NCI-H1930 (cell line): ENCODE measurements around the gene ADAM20.
"Not testable (repeated sequence)": the region's sequence is repeated elsewhere in the genome, so short reads cannot be mapped to it uniquely, and the experiment has no call there.

Experiments
- DNase-seq, 2 experiments: peaks; one replicate each; lab custom pipeline; 2025; lab: John Stamatoyannopoulos, UW

Gene ADAM20

DNA sequence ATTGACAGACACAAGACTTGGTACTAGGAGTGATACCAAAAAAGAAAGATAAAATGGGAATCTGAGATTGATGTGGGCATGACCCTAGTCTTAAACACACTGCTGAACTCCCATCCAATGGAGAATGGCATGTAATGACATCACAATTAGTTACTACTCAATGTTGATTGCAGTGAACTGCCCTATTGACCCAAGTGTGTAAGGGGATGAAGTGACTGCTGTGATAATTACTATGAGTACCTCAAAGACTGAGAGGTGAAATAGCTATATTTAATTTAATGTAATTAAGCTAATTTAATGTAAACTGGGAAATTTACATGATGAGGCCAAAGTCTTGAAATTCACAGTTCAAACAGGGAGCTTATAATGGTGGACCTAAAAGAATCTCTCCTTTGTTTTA lies at the start of gene ADAM20:
Gene ADAM20 (minus strand): TSS at position 101 of the 400 bp plus-strand sequence. CDS start 10,247 bp downstream, outside the sequence.
- no peak for DNase-seq

DNA sequence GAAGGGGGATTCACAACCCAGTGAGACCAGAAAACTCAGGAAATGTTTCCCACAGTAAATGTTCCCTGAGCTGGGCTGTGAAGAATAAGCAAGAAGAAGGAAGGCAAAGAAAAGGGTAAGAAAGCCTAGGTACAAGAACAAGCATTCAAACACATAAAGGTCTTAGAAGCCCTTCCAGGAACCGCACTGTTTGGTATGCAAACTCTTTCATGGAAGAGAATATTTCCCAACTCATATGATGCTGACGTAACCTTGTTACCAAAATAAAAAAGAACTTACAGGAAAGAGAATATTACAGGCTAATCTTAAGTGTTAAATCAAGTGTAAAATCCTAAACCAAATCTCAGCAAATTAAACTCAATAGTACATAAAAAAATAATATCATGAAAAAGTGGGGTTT lies 42.1 kb upstream of the ADAM20 start:
- no peak for DNase-seq

DNA sequence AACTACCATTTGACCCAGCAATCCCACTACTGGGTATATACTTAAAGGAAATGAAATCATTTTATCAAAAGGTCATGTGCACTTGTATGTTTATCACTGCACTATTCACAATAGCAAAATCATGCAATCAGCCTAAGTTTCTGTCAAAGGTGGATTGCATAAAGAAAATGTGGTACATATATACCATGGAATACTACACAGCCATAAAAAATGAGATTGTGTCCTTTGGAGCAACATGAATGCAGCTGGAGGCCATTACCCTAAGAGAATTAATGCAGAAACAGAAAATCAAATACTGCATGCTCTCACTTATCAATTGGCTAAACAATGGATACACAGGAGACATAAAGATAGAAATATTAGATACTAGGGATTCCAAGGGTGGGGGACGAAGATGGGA lies 38.2 kb upstream of the ADAM20 start:
- DNase-seq = no peak

DNA sequence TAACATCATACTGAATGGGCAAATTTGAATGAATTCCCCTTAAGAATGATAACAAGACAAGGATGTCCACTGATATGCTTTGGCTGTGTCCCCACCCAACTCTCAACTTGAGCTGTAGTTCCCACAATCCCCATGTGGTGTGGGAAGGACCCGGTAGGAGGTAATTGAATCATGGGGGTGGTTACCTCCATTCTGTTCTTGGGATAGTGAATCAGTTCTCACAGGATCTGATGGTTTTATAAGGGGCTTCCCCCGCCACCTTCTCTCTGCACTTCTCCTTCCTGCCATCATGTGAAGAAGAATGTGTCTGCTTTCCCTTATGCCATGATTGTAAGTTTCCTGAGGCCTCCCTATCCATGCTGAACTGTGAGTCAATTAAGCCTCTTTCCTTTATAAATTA lies 36.3 kb upstream of the ADAM20 start:
- DNase-seq = no peak

DNA sequence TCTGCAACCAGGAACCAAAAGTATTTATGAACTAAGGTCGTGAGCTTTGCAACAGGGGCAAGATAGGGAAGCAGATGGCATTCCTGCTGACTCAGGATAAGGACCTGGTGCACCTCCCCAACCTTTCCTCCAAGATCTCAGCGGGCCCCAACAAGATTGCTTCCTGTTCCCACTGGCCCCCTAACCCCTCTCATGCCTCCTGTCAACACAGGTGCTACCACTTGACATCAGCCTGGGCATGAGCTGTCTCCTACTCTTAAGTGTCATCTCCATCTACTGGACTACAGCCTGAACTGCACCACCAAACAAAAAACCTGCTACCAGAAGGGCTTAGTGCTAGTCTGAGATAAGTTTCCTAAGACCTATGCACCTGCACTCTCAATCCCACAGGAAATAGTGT lies 33.0 kb upstream of the ADAM20 start:
- DNase-seq = no peak

DNA sequence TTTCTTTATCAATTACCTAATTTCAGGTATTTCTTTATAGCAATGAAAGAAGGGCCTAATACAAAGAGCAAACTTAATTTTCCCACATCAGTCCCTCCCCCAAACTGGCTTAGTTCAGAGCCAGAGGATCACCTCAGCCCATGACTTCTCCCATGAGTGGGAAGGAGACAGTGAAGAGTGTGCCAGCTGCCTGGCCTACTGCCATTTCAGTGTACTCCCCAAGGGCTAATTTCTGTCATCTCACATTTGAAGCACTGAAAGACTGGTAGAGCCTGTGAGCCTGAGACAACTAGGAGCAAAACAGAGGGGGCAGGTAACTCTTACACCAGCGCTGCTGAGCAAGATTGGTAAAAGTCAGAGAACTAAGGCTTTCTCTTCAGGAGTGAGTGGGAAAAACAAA lies 29.1 kb upstream of the ADAM20 start:
- no peak for DNase-seq

DNA sequence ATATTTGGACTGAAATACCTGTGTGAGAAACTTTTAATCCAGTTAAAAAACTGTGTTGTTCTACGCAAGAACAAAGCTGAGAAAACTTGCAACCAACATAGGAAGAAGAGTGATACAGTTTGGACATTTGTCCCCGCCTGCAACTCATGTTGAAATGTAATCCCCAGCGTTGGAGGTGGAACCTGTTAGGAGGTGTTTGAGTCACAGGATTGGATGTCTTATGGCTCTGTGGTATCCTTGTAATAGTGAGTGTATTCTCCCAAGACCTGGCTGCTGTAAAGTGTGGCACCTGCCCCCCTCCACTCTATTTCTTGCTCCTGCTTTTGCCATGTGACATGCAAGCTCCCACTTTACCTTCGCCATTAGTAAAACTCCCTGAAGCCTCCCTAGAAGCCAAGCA lies 28.6 kb upstream of the ADAM20 start:
- no peak for DNase-seq

DNA sequence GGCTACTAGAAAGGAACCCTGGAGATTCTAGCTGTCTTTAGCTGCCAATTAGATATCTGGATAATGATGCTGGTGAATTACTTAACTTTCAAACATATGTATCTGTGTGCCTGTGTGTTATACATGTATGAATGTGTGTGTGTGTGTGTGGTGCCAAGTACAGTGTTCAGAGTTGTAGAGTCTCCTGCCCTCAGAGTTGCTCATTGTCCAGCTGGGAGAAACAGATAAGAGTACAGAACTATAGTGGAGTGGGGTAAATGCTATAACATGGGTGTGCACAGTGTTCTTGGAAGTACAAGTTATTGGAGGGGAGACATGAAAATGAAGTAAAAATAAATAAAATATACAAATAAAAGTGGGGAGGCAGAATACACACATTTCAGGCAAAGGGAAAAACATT lies 23.6 kb upstream of the ADAM20 start:
- DNase-seq = no peak

DNA sequence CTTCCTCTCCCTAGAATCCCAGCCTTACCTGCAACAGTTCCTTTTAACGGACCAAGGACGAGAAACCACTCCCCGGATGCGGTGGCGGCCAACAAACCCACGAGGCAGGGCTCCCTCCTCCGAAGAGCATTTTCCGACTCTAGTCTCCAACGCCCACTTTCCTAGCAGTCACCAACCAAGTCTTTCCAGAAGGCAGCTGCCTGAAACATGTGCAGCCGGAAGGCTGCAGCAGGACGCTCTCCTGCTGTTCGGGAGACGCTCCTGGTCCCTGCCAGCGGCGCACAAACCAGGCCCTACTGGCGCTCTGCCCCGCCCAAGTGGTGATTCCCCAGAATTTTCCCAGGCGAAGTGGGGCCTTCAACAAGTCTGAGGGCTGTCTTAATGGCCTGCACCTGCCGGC lies 21.1 kb upstream of the ADAM20 start:
- no peak for DNase-seq

DNA sequence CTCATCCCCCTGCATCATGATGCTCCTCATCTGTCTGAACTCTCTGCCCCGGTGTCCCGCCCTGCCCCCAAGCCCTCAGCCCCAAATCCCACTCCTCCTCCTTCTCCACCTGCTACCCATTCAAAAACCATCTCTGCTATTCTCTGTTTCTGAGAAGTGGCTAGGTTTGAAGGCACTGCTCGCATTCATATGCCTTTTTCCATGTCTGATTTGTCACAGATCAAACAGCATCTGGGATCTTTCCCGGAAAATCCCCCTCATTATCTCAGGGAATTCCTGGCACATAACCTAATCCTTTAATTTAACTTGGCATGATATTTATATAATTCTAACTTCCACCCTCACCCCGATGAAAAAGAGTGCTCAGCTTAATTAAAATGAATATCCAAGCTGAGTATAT lies 3.3 kb upstream of the ADAM20 start:
- DNase-seq = no peak

DNA sequence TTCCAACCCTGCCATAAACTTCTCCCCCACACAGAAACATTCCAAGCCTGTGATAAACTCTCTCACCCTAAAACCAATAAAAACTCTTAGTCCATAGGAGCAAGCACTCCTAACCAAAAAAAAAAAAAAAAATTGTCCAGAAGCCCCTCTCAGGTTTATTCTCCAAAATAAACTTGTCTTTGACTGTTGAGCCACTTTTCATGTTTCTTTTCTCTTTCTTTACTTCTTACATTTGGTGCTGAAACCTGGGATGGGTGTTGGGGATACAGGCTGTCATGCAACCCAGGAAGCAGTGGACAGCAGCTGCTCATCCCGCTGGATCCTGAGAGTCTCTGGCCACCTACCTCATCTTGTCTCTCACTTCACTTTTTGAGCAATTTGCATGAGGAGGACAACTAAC lies 2.0 kb upstream of the ADAM20 start:
- no peak for DNase-seq

DNA sequence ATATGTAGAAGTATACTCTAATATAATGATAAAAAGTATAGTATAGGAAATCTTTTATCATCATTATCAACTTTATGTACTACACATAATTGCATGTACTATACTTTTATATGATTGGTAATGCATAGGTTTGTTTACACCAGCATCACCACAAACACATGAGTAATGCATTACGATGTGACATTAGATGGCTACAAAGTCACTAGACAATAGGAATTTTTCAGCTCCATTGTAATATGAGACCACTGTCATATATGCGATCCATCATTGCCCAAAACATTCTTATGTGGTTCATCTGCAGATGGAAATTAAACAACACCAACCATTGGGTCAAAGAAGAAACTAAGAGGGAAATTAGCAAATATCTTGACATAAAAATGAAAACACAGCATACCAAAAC lies 4.4 kb downstream of the ADAM20 start:
- DNase-seq = no peak

DNA sequence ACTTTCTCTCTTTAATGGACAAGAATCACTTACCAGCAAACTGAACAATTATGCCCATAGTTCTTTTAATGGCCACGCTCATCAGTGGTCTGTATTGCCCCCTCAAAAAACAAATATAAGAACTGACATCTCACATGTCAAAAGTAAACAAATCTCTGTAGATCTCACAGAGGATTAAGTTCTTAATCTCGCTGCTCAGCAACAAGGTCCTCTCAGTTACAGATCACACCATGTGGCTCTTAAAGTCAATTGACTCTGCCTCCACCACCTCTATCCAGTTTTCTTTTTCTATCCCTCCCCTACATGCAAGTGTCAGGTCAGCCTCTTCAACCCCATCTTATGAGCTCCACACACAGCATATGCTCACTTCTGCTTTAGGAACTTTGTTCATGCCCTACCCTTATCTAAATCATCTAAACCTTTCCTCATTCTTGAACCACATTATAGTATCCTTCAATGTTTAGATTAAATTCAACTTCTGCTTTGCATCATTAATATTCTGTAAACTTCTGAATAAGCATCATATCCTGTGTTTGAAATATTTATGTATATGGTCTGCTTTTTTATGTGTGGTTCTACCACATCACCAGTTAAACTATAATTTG lies 7.2 kb downstream of the ADAM20 start:
- no peak for DNase-seq

DNA sequence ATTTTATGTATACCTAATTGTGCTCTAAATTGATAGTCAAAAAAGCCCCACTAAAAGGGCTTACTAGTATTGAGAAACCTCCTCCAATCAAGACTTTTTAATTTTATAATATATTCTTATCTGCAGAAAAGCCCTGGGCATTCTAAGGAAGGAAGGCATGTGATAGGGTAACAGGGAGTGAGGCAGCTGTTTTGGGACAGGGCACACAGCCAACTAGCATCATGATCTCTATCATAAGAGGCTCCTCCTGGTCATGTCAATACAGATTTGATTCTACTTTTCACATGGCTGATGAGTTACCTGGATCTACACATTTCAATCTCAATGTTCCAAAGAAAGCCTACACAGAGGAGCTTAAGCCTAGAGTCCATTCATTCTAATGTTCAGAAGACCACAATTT lies 9.1 kb downstream of the ADAM20 start:
- DNase-seq = no peak

DNA sequence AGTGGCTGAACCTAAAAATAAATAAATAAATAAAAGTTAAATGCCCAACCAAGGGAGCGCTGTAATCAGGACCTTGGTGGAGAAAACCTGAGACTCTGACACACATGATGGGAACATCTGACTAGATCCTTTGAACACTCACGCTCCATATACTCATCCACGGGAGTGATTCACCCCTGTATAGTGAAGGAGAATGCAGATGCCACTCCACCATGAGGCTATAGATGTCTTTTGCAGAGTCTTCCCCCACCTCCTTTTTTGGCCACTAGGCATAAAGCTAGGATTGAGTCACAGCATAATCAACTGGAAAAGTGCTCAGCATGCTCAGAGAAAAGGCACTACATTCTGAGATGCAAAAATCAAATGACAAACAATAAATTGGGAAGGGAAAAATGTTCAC lies 19.0 kb downstream of the ADAM20 start:
- no peak for DNase-seq

DNA sequence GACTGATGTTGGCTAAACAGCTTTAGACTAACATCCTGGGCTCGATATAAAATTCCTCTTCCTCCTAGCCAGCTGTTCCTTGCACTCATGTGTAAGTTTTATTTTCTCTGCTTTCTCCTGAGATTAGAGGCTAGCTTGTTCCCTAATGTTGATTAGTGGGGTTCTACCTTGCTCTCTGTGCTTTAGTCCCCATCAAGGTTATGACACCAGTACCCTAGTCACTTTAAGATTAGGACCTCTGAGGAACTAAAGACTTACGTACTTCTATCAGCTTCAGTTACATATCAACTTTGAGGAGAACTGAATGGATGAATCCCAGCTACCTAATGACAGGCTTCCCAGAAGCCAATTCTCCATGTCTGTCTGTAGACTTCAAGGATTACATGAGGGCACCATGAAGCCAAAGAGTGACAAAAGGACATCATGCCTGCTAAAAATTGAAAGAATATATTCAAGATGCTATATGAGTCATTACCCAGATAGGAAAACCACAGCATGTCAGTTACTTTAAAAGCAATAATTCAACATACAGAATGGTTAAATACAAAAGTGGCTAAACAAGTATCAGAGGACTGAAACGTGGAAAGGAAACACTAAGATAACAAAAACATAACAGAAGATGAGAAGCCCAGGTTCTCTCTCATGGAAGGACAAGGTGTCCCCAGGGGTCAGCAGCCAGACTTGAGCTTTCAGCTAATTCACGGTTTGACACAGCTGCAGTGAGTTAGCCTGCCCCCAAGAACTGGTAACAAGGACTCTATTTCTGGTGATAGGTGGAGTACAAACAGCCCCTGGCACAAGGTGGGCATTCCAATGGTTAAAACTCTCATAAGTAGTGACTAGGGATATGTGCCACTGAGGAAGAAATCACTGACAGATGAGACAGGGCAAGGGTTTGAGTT lies 20.4 kb downstream of the ADAM20 start:
- no peak for DNase-seq

DNA sequence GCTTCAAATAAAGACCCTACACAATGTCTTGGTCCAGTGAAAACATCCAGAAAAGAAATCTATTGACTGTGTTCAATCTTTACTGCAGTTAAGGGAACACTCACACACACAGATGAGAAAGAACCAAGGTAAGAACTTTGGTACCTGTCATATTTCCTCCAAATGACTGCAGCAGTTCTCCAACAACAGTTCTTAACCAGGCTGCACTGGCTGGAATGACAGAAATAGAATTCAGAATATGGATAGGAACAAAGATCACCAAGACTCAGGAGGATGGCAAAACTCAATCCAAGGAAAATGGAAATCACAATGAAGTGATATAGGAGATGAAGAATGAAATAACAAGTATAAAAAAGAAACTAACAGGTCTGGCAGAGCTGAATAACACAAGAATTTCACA lies 36.6 kb downstream of the ADAM20 start:
- no peak for DNase-seq

DNA sequence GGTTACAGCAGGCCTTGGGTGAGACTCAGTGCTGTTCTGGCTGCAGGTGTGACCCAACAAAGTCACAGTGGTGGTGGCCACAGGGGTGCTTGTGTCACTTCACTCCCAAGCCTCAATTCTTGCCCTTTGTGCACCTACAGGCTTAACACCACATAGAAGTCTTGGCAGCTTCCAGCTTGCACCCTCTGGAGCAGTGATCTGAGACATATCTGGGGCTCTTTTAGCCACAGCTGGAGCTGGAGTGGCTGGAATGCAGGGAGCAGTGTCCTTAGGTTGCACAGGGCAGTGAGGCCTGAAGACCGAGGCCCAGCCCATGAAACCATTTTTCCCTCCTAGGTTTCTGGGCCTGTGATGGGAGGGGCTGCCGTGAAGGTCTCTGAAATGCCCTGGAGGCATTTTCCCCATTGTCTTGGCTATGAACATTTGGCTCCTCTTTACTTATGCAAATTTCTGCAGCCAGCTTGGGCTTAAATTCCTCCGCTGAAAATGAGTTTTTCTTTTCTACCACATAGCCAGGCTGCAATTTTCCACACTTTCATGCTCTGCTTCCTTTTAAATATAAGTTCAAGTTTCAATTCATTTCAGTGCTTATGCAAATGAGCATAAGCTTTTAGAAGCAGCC lies 45.1 kb downstream of the ADAM20 start:
- DNase-seq = no peak

DNA sequence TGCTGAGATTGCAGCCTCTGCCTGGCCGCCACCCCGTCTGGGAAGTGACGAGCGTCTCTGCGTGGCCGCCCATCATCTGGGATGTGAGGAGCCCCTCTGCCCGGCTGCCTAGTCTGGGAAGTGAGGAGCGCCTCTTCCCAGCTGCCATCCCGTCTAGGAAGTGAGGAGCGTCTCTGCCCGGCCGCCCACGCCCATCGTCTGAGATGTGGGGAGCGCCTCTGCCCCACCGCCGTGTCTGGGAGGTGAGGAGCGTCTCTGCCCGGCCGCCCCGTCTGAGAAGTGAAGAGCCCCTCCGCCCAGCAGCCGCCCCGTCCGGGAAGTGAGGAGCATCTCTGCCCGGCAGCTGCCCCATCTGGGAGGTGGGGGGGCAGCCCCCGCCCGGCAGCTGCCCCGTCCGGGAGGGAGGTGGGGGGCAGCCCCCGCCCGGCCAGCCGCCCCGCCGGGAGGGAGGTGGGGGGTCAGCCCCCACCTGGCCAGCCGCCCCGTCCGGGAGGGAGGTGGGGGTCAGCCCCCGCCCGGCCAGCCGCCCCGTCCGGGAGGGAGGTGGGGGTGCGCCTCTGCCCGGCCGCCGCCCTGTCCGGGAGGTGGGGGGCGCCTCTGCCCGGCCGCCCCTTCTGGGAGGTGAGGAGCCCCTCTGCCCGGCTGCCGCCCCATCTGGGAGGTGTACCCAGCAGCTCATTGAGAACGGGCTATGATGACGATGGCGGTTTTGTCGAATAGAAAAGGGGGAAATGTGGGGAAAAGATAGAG lies 57.3 kb downstream of the ADAM20 start:
- not testable (repeated sequence) for DNase-seq

DNA sequence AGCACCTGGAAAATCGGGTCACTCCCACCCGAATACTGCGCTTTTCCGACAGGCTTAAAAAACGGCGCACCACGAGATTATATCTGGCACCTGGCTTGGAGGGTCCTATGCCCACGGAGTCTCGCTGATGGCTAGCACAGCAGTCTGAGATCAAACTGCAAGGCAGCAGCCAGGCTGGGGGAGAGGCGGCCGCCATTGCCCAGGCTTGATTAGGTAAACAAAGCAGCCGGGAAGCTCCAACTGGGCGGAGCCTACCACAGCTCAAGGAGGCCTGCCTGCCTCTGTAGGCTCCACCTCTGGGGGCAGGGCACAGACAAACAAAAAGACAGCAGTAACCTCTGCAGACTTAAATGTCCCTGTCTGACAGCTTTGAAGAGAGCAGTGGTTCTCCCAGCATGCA lies 59.3 kb downstream of the ADAM20 start:
- peak; percentile 5 to 16 for DNase-seq

DNA sequence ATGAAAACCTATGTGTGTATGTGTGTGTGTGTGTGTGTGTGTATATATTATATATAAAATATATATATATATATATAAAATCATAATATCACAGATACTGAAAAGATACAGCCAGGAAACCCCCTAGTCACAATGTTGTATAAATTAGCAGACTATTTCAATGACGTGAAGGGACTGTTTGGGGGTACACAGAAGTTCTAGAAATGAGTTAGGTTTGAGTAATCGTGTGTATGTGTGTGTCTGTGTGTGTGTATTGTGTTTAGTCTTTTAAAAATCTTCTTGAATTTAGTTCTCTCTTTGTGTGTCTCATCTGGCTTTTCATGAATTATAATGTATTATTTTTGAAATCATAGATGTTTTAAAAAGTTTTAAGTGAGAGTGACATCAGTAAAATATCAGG lies 61.0 kb downstream of the ADAM20 start:
- no peak for DNase-seq
